Parathyroid adenoma (tissue), 2 donors: Measurements from ENCODE around the gene OR5W2.

Experiments
- H2AFZ ChIP-seq: fragments of 300-600 bp; sonication (generic); one replicate; pipeline ENCODE4 v1.7.0; 2017; ENCODE audit warnings: antibody characterized with exemption, mild to moderate bottlenecking
- H3K27ac ChIP-seq: fragments of 300-600 bp; sonication (generic); one replicate; pipeline ENCODE4 v1.7.0; 2017
- H3K27me3 ChIP-seq: fragments of 300-600 bp; sonication (generic); one replicate; pipeline ENCODE4 v1.7.0; 2017; ENCODE audit warnings: low read length; ENCODE audit not compliant: control insufficient read depth, insufficient read depth
- H3K36me3 ChIP-seq: fragments of 300-600 bp; sonication (generic); one replicate; pipeline ENCODE4 v1.7.0; 2017; ENCODE audit warnings: low read length; ENCODE audit not compliant: control insufficient read depth, insufficient read depth
- H3K4me1 ChIP-seq: fragments of 300-600 bp; sonication (generic); one replicate; pipeline ENCODE4 v1.7.0; 2017; ENCODE audit warnings: control low read depth
- H3K4me2 ChIP-seq: fragments of 300-600 bp; sonication (generic); one replicate; pipeline ENCODE4 v1.7.0; 2017; ENCODE audit warnings: low read length
- H3K4me3 ChIP-seq: fragments of 300-600 bp; sonication (generic); one replicate; pipeline ENCODE4 v1.7.0; 2017; ENCODE audit warnings: low read depth, low read length
- H3K79me2 ChIP-seq: fragments of 300-600 bp; sonication (generic); one replicate; pipeline ENCODE4 v1.7.0; 2017; ENCODE audit warnings: control low read depth
- H3K9ac ChIP-seq: fragments of 300-600 bp; sonication (generic); one replicate; pipeline ENCODE4 v1.7.0; 2017; ENCODE audit warnings: mild to moderate bottlenecking
- H3K9me3 ChIP-seq: fragments of 300-600 bp; sonication (generic); one replicate; pipeline ENCODE4 v1.7.0; 2017; ENCODE audit warnings: low read length; ENCODE audit not compliant: control insufficient read depth
- CTCF ChIP-seq: fragments of 300-600 bp; sonication (generic); IDR thresholded peaks from one replicate; pipeline ENCODE4 v1.7.0; 2017; ENCODE audit warnings: antibody characterized with exemption, mild to moderate bottlenecking
- donor health status: primary hyperparathyroidism.

The OR5W2 gene

GRCh38 chr11:55914482-55914881 is at the start of gene OR5W2:
TSS of gene OR5W2 (minus strand) at chr11:55914582. CDS start at chr11:55914582, 0 bp downstream.
- Histone ChIP-seq H3K4me1 (no peaks in the 10 kb centered on the region), H3K27me3 (no peaks in the 10 kb centered on the region), H3K36me3 (no peaks in the 10 kb centered on the region), H3K27ac (no peak within 1 kb of the TSS), H3K9me3 (no peaks in the 10 kb centered on the region), H3K79me2 (no peaks in the 10 kb centered on the region), H3K4me3 (no peak within 1 kb of the TSS), H3K4me2 (no peak within 1 kb of the TSS), H3K9ac (no peak within 1 kb of the TSS), H2AFZ (no peak within 1 kb of the TSS)
- TF ChIP-seq CTCF = no peak

- Histone ChIP-seq H3K9ac (no peak overlapping the region), H3K4me1 (no peaks in the 10 kb centered on the region), H3K4me2 (no peak overlapping the region), H3K27ac (no peak overlapping the region), H3K36me3 (no peaks in the 10 kb centered on the region), H3K79me2 (no peaks in the 10 kb centered on the region), H2AFZ (no peak overlapping the region), H3K9me3 (no peaks in the 10 kb centered on the region), H3K27me3 (no peaks in the 10 kb centered on the region), H3K4me3 (no peak overlapping the region)
- TF ChIP-seq CTCF = no peak
Measured at GRCh38 chr11:55956521-55956920, 42.1 kb upstream of the OR5W2 start.

DNA sequence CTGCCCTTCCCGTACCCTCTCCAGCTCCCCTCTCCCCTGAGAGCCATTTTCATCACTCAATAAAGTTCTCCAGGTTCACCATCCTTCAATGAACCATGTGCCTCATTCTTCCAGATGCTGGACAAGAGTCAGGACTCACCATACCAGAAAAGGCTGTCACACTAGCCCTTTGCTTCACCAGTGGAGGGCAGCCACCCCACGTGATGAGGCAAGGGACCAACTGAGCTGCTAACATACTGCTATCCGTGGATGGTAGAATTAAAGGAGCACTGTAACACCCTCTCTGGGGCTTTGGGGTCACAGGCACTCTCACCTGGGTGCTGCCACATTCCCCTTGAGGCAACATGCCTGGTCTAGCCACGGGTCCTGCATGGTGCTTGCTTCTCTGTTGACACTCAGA is 34.9 kb upstream of the OR5W2 start:
- H2AFZ ChIP-seq = no peak overlapping the region
- H3K36me3 ChIP-seq = no peaks in the 10 kb centered on the region
- no peaks in the 10 kb centered on the region for H3K79me2 ChIP-seq
- no peak overlapping the region for H3K4me2 ChIP-seq
- H3K4me1 ChIP-seq = no peaks in the 10 kb centered on the region
- no peaks in the 10 kb centered on the region for H3K27me3 ChIP-seq
- H3K9me3 ChIP-seq = no peaks in the 10 kb centered on the region
- TF ChIP-seq CTCF = no peak
- H3K27ac ChIP-seq = no peak overlapping the region
- no peak overlapping the region for H3K4me3 ChIP-seq
- H3K9ac ChIP-seq = no peak overlapping the region

DNA sequence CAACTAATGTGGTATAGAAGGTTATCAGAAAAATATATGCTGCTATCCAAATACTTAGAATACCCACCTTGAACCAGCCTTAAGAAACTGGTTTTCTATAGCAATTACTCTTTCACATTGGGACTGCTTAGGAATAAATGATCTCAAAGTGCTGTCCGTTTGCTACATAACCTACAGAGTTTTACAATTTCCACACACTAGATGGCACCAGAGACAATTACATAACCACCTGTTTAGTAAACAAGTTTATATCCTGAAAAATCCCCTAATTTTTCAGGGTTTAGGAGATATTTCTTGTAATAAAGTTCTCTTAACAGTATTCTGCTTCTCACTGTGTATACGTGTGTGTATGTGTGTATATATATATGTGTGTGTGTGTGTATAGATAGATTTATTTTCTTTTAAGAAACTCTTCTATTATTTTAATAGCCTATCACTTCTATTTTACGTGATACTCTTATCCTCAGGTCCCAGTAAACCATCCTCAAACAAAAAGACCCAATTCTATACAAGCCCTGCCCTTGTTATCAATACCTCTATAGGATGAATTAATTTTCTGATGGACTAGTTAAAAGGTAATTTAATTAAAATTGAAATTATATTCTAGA is 28.5 kb upstream of the OR5W2 start:
- H3K79me2 ChIP-seq = no peaks in the 10 kb centered on the region
- H3K4me2 ChIP-seq = no peak overlapping the region
- H3K27ac ChIP-seq = no peak overlapping the region
- TF ChIP-seq CTCF = no peak
- no peaks in the 10 kb centered on the region for H3K4me1 ChIP-seq
- H3K9me3 ChIP-seq = no peaks in the 10 kb centered on the region
- no peaks in the 10 kb centered on the region for H3K36me3 ChIP-seq
- H3K4me3 ChIP-seq = no peak overlapping the region
- H2AFZ ChIP-seq = no peak overlapping the region
- H3K9ac ChIP-seq = no peak overlapping the region
- no peaks in the 10 kb centered on the region for H3K27me3 ChIP-seq

GRCh38 chr11:55936300-55936699 is 21.9 kb upstream of the OR5W2 start, which contains the start of gene OR5I1:
TSS of gene OR5I1 (minus strand) at chr11:55936400. CDS start at chr11:55936400, 0 bp downstream.
- no peaks in the 10 kb centered on the region for H3K27me3 ChIP-seq
- H3K4me3 ChIP-seq = no peak within 1 kb of the TSS
- no peak within 1 kb of the TSS for H2AFZ ChIP-seq
- no peaks in the 10 kb centered on the region for H3K79me2 ChIP-seq
- no peaks in the 10 kb centered on the region for H3K36me3 ChIP-seq
- TF ChIP-seq CTCF = no peak
- H3K9me3 ChIP-seq = no peaks in the 10 kb centered on the region
- H3K27ac ChIP-seq = no peak within 1 kb of the TSS
- no peak within 1 kb of the TSS for H3K4me2 ChIP-seq
- H3K4me1 ChIP-seq = no peaks in the 10 kb centered on the region
- no peak within 1 kb of the TSS for H3K9ac ChIP-seq
